ENCODE measurements around the gene STAM. TPM values are rescaled to one million over a fixed set of nuclear protein-coding genes. Genes with fewer than 3 reads are reported as not detected.

STAM gene
- total RNA-seq, 2 donors from 2014 or later: 7.3 to 15.5 TPM

DNA sequence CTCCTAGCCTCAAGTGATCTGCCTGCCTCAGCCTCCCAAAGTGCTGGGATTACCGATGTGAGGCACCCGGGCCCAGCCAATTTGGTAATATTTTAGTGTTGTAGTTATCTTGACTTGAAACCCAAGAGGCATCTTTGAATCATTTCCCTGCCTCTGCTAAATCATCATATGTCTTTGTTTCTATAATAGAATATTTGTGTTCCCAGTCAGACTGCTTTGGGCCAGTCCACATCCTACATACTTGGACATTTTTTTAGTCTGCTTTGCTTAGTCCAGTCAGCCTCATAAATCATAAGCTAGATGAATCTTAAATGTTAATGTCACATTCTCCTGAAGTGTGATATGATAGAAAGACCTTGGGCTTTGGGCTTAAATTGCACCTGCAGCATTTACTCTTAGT, 5.9 kb downstream of the STAM start:
- Histone ChIP-seq H3K4me3 (no peak overlapping the region), H3K27me3 (no peaks in the 10 kb centered on the region), H3K9me3 (no peaks in the 10 kb centered on the region), H3K4me1 (peaks cover 29% of the 10 kb centered on the region), H3K27ac (no peak overlapping the region), H3K36me3 (replicated peaks in 1 of 2; ENCODE audit: insufficient read depth in 1 of 2, low read depth in 2 of 2) (no peaks in the 10 kb centered on the region)
- TF ChIP-seq POLR2A (IDR thresholded peaks at IDR 0.05): no peak
- 92 to 97% methylated on average over 2 of the region's 2 CpGs for WGBS, 2 donors
- DNase-seq (no peak), ATAC-seq (no peak)
- intact Hi-C loops (cut with DNase I): no loop called here

DNA sequence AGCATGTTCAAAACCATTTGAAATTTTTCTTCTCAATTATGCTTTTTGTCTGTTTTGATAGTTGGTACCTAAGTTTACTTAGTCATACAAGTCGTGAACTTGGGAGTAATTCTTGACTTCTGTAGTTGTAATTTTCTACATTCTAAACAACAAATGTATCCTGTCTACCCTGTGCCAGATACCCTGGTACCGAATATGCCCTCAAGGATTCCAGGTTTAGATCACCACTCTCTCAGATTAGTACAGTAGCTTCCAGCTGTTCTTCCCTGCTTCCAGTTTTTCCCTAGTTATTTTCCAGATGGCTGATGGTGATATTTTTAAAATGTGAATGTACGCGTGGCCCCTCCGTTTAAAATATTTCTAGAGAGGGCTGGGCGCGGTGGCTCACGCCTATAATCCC, 6.5 kb downstream of the STAM start:
- intact Hi-C loops (cut with DNase I): no loop called here
- Histone ChIP-seq H3K36me3 (replicated peaks in 1 of 2; ENCODE audit: insufficient read depth in 1 of 2, low read depth in 2 of 2) (no peaks in the 10 kb centered on the region), H3K4me1 (peaks cover 24% of the 10 kb centered on the region), H3K27me3 (no peaks in the 10 kb centered on the region), H3K4me3 (no peak overlapping the region), H3K27ac (no peak overlapping the region), H3K9me3 (no peaks in the 10 kb centered on the region)
- TF ChIP-seq, protein P1, sequence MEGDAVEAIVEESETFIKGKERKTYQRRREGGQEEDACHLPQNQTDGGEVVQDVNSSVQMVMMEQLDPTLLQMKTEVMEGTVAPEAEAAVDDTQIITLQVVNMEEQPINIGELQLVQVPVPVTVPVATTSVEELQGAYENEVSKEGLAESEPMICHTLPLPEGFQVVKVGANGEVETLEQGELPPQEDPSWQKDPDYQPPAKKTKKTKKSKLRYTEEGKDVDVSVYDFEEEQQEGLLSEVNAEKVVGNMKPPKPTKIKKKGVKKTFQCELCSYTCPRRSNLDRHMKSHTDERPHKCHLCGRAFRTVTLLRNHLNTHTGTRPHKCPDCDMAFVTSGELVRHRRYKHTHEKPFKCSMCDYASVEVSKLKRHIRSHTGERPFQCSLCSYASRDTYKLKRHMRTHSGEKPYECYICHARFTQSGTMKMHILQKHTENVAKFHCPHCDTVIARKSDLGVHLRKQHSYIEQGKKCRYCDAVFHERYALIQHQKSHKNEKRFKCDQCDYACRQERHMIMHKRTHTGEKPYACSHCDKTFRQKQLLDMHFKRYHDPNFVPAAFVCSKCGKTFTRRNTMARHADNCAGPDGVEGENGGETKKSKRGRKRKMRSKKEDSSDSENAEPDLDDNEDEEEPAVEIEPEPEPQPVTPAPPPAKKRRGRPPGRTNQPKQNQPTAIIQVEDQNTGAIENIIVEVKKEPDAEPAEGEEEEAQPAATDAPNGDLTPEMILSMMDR (IDR thresholded peaks at IDR 0.05): no peak
- no peak for TF ChIP-seq POLR2A (IDR thresholded peaks at IDR 0.05)
- WGBS, 2 donors: 95% methylated on average over 8 of the region's 8 CpGs
- DNase-seq (no peak), ATAC-seq (no peak)

DNA sequence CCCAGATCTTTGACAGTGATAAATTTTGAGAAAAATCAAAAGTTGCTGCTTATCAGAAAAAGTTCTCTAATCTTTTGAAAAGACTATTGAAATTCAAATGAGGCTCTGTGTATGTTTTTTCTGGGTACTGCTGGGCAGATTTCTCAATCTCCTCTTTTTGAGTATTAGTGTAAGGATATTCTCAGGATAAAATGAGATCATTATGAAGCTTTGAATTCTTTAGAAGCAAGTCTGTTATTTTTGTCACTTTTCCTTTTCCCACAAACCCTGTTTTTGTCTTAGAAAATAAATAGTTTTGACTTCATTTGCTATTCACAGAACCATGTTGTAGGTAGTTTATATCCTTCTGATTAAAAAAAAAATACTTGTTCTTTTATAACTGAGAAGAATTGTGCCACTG, 7.9 kb downstream of the STAM start:
- peaks cover 12% of the 10 kb centered on the region for H3K4me1 ChIP-seq
- intact Hi-C loops (cut with DNase I): no loop called here
- TF ChIP-seq POLR2A (IDR thresholded peaks at IDR 0.05): no peak
- TF ChIP-seq, protein P1 (IDR thresholded peaks at IDR 0.05): no peak
- ATAC-seq (no peak), DNase-seq (no peak)
- H3K9me3 ChIP-seq: no peaks in the 10 kb centered on the region
- no peak overlapping the region for H3K4me3 ChIP-seq
- no peaks in the 10 kb centered on the region for H3K27me3 ChIP-seq
- no peaks in the 10 kb centered on the region for H3K36me3 ChIP-seq (replicated peaks in 1 of 2; ENCODE audit: insufficient read depth in 1 of 2, low read depth in 2 of 2)
- no peak overlapping the region for H3K27ac ChIP-seq

DNA sequence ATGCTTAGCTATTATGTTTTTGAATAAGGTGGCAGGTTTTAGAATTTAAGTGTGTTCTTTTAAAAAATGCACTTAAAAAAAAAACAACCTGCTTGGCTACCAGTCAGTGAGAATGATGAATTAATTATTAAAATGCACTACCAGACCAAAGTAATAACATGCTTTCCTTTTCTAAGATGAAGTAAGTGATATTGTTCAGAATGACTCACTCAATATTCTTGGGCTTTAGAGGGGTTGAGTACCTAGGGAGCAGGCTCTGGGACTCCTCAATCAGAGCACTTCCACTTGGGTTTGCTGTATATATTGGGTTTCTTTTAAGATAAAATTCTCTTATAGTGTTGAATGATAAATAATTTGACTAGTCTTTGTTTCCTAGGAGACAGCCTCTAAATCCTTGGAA, 8.6 kb downstream of the STAM start:
- no peak for DNase-seq
- H3K4me3 ChIP-seq: no peak overlapping the region
- no peaks in the 10 kb centered on the region for H3K9me3 ChIP-seq
- no peak overlapping the region for H3K27ac ChIP-seq
- TF ChIP-seq, protein P1 (IDR thresholded peaks at IDR 0.05): no peak
- TF ChIP-seq POLR2A (IDR thresholded peaks at IDR 0.05): no peak
- no peak for ATAC-seq
- peaks cover 6% of the 10 kb centered on the region for H3K4me1 ChIP-seq
- H3K36me3 ChIP-seq (replicated peaks in 1 of 2; ENCODE audit: insufficient read depth in 1 of 2, low read depth in 2 of 2): no peaks in the 10 kb centered on the region
- intact Hi-C loops (cut with DNase I): no loop called here
- H3K27me3 ChIP-seq: no peaks in the 10 kb centered on the region

DNA sequence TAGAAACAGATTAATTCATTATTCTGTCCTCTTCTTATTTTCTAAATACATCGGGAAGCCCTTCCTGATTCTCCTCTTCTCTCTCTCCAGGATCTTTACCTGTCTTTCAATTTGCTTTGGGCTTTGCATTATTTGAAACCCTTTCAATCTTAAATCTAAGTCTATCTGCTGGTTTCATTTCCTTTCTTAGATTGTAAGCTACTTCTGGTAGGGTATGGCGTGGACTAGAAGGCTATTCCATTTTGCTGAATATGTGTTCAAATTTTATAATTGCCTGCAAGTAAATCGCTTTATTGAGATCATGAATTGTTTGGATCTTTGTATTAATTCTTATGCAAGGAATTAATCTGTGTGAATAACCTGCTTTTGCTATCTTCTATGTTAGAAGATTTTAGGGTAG, 11.1 kb downstream of the STAM start:
- H3K4me3 ChIP-seq: no peak overlapping the region
- no peak for TF ChIP-seq POLR2A (IDR thresholded peaks at IDR 0.05)
- TF ChIP-seq, protein P1 (IDR thresholded peaks at IDR 0.05): no peak
- WGBS, 2 donors: 91 to 98% methylated on average over 3 of the region's 3 CpGs
- intact Hi-C loops (cut with DNase I): no loop called here
- peaks cover 6% of the 10 kb centered on the region for H3K4me1 ChIP-seq
- no peaks in the 10 kb centered on the region for H3K27me3 ChIP-seq
- H3K36me3 ChIP-seq (replicated peaks in 1 of 2; ENCODE audit: insufficient read depth in 1 of 2, low read depth in 2 of 2): no peaks in the 10 kb centered on the region
- no peaks in the 10 kb centered on the region for H3K9me3 ChIP-seq
- no peak overlapping the region for H3K27ac ChIP-seq
- DNase-seq: no peak
- no peak for ATAC-seq
